Right lobe of liver (tissue), 4 donors: ENCODE data around the gene ZFX.

Experiments used
- POLR2A ChIP-seq: fragments of 450-650 bp; IDR thresholded peaks from one replicate; pipeline ENCODE4 v1.6.1; 2017; ENCODE audit warnings: antibody characterized with exemption, mild to moderate bottlenecking
- TF ChIP-seq, protein P1 (sequence below), 4 donors: fragments of 200-600 bp in 3 of 4; fragments of 450-650 bp in 1 of 4; IDR thresholded peaks; one replicate each; pipeline versions ENCODE4 v1.5.1 to v1.8.0; 2016 to 2022; ENCODE audit warnings: antibody characterized with exemption in 4 of 4, mild to moderate bottlenecking in 2 of 4
- donor health status: DM: no; HTN: no; CAD: no.
- donor health status: DM: no; HTN: no; CAD: no.
- donor health status: DM: no; HTN: yes; CAD: no.

DNA sequence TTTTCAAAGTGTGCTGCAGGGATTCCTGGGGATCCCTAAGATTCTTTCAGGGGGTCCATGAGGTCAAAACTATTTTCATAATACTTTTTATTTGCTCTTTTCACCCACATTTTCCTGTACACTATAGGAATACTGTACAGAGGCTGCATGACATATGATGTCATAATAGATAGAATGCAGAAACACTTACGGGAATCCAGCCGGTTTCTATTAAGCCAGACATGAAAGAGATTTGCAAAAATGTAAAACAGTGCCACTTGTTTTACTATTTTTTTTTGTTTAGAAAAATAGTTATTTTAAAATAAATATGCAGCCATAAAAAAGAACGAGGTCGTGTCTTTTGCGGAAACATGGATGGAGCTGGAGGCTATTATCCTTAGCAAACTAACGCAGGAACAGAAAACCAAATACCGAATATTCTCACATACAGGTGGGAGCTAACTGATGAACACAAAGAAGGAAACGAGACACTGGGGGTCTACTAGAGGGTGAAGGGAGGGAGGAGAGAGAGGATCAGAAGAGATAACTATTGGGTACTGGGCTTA, 5.0 kb downstream of the ZFX start:
- TF ChIP-seq, protein P1, sequence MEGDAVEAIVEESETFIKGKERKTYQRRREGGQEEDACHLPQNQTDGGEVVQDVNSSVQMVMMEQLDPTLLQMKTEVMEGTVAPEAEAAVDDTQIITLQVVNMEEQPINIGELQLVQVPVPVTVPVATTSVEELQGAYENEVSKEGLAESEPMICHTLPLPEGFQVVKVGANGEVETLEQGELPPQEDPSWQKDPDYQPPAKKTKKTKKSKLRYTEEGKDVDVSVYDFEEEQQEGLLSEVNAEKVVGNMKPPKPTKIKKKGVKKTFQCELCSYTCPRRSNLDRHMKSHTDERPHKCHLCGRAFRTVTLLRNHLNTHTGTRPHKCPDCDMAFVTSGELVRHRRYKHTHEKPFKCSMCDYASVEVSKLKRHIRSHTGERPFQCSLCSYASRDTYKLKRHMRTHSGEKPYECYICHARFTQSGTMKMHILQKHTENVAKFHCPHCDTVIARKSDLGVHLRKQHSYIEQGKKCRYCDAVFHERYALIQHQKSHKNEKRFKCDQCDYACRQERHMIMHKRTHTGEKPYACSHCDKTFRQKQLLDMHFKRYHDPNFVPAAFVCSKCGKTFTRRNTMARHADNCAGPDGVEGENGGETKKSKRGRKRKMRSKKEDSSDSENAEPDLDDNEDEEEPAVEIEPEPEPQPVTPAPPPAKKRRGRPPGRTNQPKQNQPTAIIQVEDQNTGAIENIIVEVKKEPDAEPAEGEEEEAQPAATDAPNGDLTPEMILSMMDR (IDR thresholded peaks at IDR 0.05): no peak
- no peak for TF ChIP-seq POLR2A
